DOHH2 (cell line): ENCODE data around the gene ATR.

Source experiments
- H3F3A ChIP-seq: fragments of 200-600 bp; sonication (generic), shearing (Covaris generic); 2 replicates; pipeline ENCODE4 v1.6.0; 2016; ENCODE audit warnings: antibody characterized with exemption, mild to moderate bottlenecking; ENCODE audit not compliant: control insufficient read depth, insufficient read depth
- H3K27ac ChIP-seq: fragments of 200-600 bp; sonication (generic); 2 replicates; pipeline ENCODE4 v1.5.1; 2014; ENCODE audit warnings: low read depth, mild to moderate bottlenecking, low read length, moderate library complexity
- H3K27me3 ChIP-seq: fragments of 200-600 bp; sonication (generic); 2 replicates; pipeline ENCODE4 v1.6.1; 2014; ENCODE audit warnings: mild to moderate bottlenecking, low read length, mixed read lengths; ENCODE audit not compliant: control insufficient read depth
- H3K36me3 ChIP-seq: fragments of 200-600 bp; sonication (generic); 2 replicates; pipeline ENCODE4 v1.6.1; 2014; ENCODE audit warnings: mild to moderate bottlenecking, low read length, moderate library complexity, mixed read lengths; ENCODE audit not compliant: control insufficient read depth
- H3K4me1 ChIP-seq: fragments of 200-600 bp; sonication (generic); 2 replicates; pipeline ENCODE4 v1.6.1; 2014; ENCODE audit warnings: mild to moderate bottlenecking, low read length, mixed read lengths; ENCODE audit not compliant: control insufficient read depth
- H3K4me2 ChIP-seq: fragments of 200-600 bp; sonication (generic); 2 replicates; pipeline ENCODE4 v1.6.0; 2014; ENCODE audit warnings: mild to moderate bottlenecking, low read length, moderate library complexity
- H3K4me3 ChIP-seq: fragments of 200-600 bp; sonication (generic); 2 replicates; pipeline ENCODE4 v1.5.1; 2014; ENCODE audit warnings: mild to moderate bottlenecking, low read length, mixed read lengths
- H3K79me2 ChIP-seq: fragments of 200-600 bp; sonication (generic); 2 replicates; pipeline ENCODE4 v1.6.1; 2014; ENCODE audit warnings: mild to moderate bottlenecking, low read length, mixed read lengths; ENCODE audit not compliant: control insufficient read depth
- H3K9me2 ChIP-seq: fragments of 200-600 bp; sonication (generic); replicated peaks from 2 replicates; pipeline ENCODE4 v1.6.1; 2014; ENCODE audit warnings: mild to moderate bottlenecking, low read length, mixed read lengths; ENCODE audit not compliant: control insufficient read depth
- H3K9me3 ChIP-seq: fragments of 200-600 bp; sonication (generic); 2 replicates; pipeline ENCODE4 v1.6.1; 2014; ENCODE audit warnings: antibody characterized with exemption, low read length, mixed read lengths; ENCODE audit not compliant: control insufficient read depth, insufficient read depth
- H4K20me1 ChIP-seq: fragments of 200-600 bp; sonication (generic); 2 replicates; pipeline ENCODE4 v1.6.0; 2014; ENCODE audit warnings: low read depth, mild to moderate bottlenecking, antibody characterized with exemption, low read length, moderate library complexity; ENCODE audit not compliant: control insufficient read depth, insufficient read depth
- CTCF ChIP-seq: fragments of 200-600 bp; sonication (generic); IDR thresholded peaks from one replicate; pipeline ENCODE4 v1.5.1; 2014; ENCODE audit warnings: antibody characterized with exemption, mild to moderate bottlenecking, low read depth, low read length; ENCODE audit not compliant: poor library complexity, severe bottlenecking
- EZH2phosphoT487 ChIP-seq: fragments of 200-600 bp; sonication (generic); IDR thresholded peaks from 2 replicates; pipeline ENCODE4 v1.6.1; 2017; ENCODE audit warnings: borderline replicate concordance, mild to moderate bottlenecking, antibody characterized with exemption, low read length, moderate library complexity, mixed read lengths

The ATR gene

DNA sequence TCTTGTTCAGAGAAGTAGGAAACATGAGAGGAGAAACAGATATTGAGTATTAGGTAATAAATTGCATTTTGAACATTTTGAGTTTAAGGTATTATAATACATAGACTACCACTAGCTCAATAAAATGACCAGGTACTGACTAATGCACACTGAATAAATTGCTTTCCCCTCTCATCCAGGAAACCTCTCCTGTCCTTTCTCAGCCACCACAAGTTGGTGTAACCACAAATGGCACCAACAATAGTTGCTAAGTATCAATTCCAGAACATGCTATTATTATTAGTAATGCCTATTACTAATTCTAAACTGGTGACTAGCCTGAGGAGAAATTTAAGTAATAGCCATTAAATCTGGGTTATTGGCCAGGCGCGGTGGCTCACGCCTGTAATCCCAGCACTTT is 83.4 kb downstream of the ATR start:
- H3K4me1 ChIP-seq: no peaks in the 10 kb centered on the region
- H3K9me3 ChIP-seq: no peaks in the 10 kb centered on the region
- H3K79me2 ChIP-seq: no peaks in the 10 kb centered on the region
- H3K27me3 ChIP-seq: no peaks in the 10 kb centered on the region
- H3K4me3 ChIP-seq: no peak overlapping the region
- no peak overlapping the region for H3K27ac ChIP-seq
- H4K20me1 ChIP-seq: no peaks in the 10 kb centered on the region
- peaks cover 74% of the 10 kb centered on the region for H3K36me3 ChIP-seq
- no peaks in the 10 kb centered on the region for H3F3A ChIP-seq
- H3K4me2 ChIP-seq: no peak overlapping the region
- H3K9me2 ChIP-seq: no peaks in the 10 kb centered on the region
- TF ChIP-seq CTCF: no peak
- no peak for TF ChIP-seq EZH2phosphoT487

DNA sequence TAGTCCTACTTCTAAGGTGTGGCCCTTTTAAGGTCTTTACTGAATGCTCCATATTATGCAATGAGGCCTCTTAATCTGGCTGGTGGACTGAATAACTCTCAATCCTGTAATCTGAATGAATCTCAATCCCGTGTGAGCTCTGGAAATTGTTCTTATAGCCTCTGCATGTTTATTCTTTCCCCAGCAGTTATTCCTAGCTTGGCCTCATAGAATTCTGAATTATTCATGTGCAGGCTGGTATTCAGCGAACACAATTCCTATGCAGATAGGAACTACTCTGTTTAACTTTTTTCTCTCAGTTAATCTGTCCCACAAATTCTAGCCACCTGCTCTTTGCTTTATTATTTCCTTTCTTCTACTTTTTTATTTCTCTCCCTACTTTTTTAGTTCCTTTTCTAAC is 86.3 kb downstream of the ATR start:
- no peak overlapping the region for H3K4me2 ChIP-seq
- peaks cover 84% of the 10 kb centered on the region for H3K36me3 ChIP-seq
- no peaks in the 10 kb centered on the region for H3F3A ChIP-seq
- no peaks in the 10 kb centered on the region for H3K4me1 ChIP-seq
- H3K79me2 ChIP-seq: no peaks in the 10 kb centered on the region
- H3K4me3 ChIP-seq: no peak overlapping the region
- H4K20me1 ChIP-seq: no peaks in the 10 kb centered on the region
- H3K9me3 ChIP-seq: no peaks in the 10 kb centered on the region
- H3K9me2 ChIP-seq: no peaks in the 10 kb centered on the region
- TF ChIP-seq CTCF (no peak), EZH2phosphoT487 (no peak)
- no peak overlapping the region for H3K27ac ChIP-seq
- no peaks in the 10 kb centered on the region for H3K27me3 ChIP-seq

- H3F3A ChIP-seq: no peaks in the 10 kb centered on the region
Observed at GRCh38 chr3:142489572-142490323, 88.8 kb downstream of the ATR start.

More at GRCh38 chr3:142489572-142490323, 88.8 kb downstream of the ATR start:
- Histone ChIP-seq H3K4me1 (no peaks in the 10 kb centered on the region), H3K4me2 (no peak overlapping the region), H3K27me3 (no peaks in the 10 kb centered on the region), H3K9me3 (no peaks in the 10 kb centered on the region), H3K4me3 (no peak overlapping the region), H3K36me3 (peaks cover 83% of the 10 kb centered on the region), H3K9me2 (no peaks in the 10 kb centered on the region), H3K27ac (no peak overlapping the region), H4K20me1 (no peaks in the 10 kb centered on the region), H3K79me2 (no peaks in the 10 kb centered on the region)
- TF ChIP-seq EZH2phosphoT487: no peak
- TF ChIP-seq CTCF: no peak
